GM08714 (cell line): Measurements from ENCODE around the gene TMEM108.

Experiments
- H3K4me3 ChIP-seq: fragments of 200-500 bp; sonication (Bioruptor generic); 2 replicates; pipeline ENCODE4 v1.5.1; 2014; ENCODE audit warnings: mild to moderate bottlenecking, low read length, inconsistent platforms
- ZNF274 ChIP-seq: IDR thresholded peaks from 2 replicates; pipeline ENCODE4 v1.6.1; 2012; ENCODE audit warnings: mild to moderate bottlenecking, low read depth, low read length

Gene TMEM108

DNA sequence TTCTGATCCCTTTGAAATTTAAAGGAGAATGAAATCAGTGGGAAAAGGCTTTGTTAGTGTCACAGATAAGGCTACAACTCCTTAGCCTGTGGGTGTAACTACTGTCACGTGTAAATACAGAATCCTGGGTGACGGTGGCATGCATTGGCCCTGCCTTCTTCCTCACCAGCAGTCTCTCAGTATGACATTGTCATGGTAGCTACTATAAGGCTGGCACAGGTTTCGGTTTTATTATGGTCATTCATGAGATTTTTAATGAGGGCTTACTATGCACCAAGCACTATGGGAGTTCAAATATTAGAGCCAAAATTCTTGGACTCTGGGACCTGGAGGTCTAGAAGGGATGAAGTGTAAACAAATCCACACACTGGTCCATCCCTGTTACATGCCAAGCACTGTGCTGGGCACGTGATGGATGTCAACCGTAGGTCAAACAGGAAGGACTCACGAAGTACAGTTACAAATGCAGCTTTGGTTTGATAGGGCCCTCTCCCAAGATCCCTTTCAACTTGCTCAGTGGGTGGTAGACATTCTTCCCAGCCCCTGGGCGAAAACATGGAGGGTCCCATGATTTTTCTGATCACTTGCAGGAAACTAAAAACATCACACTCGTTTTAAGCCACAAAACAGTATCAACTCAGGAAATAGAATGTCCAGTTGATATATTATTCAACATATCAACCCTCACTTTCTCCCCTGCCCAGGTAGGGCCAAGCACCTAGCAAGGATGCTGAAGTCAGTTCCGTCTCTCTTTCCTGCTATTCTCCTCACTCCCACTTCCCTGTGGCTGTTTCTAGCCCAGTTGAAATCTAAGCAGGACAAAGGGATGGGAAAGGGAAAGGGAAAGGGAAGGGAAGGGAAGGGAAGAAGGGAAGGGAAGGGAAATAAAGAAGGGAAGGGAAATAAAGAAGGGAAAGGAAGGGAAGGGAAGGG lies 387.0 kb downstream of the TMEM108 start:
- H3K4me3 ChIP-seq: no peak overlapping the region
- TF ChIP-seq ZNF274: no peak

DNA sequence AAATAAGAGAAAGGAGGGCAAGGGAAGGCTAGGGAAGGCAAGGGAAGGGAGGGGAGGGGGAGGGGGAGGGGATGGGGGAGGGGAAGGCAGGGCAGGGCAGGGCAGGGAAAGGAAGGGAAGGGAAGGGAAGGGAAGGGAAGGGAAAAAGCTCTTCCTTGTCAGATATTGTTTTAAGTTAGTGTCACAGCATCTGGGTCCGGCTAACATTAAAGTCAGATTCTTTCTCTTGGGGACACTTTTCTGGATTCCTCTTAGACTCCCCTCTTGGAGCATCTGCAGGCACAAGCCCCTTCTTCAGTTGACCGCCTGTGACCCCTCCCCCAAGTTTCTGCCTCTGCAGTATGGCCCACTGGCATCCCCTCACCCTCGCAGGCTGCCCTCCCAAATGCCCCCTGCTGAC lies 387.7 kb downstream of the TMEM108 start:
- no peak overlapping the region for H3K4me3 ChIP-seq
- no peak for TF ChIP-seq ZNF274

DNA sequence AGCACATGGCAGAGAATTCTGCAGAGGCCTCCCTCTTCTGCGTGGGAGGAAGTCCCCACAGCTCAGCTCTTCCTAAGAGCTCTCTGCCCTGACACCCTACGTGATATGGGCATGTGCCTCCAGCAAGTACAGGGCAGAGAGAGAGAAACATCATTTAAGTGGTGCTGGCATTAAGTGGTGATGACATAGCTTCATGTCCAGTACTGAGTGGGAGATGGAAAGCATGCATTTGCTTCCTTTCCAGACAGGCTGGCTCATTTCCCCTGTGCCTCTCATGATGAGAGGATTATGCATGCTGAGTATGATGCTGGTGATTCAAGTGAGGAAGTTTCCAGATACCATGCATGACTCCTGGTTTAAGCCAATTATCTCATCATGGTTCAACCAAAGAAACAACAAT lies 388.5 kb downstream of the TMEM108 start:
- TF ChIP-seq ZNF274: no peak

DNA sequence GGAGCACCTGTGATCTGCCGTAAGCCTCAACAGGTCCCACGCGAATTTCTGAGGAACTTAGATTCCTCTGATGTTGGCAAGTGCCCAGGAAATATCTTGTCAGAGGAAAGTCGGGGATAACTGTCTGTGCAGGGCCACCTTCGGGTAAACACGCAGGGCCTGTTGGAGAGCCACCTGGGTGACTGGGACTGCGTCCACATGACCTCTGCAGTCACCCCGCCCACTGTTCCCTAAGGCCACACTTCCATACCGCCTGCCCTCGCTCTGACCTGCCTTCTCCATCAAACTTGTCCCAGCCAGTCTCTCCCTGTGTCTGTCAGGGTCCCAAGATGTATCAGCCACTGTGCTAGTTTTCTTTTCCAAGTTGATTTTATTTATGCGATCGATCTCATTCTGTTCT lies 390.4 kb downstream of the TMEM108 start:
- H3K4me3 ChIP-seq: no peak overlapping the region
- no peak for TF ChIP-seq ZNF274

More for the DNA sequence above, 388.5 kb downstream of the TMEM108 start:
- H3K4me3 ChIP-seq: no peak overlapping the region

DNA sequence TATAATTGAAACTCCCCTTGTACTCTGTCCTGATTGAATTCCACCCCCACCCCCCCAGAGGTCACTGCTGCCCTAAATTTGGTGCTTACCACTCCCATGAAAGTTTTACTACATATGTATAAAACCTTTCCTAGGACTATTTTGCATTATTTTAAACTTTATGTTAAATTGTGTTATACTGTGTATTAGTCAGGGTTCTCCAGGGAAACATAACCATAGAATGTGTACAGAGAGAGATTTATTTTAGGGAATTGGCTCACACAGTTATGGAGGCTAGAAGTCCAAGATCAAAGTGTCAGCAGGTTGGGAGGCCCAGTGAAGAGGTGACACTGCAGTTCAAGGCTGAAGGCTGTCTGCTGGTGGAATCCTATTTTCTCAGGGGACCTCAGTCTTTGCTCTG lies 390.9 kb downstream of the TMEM108 start:
- no peak for TF ChIP-seq ZNF274
- H3K4me3 ChIP-seq: no peak overlapping the region

DNA sequence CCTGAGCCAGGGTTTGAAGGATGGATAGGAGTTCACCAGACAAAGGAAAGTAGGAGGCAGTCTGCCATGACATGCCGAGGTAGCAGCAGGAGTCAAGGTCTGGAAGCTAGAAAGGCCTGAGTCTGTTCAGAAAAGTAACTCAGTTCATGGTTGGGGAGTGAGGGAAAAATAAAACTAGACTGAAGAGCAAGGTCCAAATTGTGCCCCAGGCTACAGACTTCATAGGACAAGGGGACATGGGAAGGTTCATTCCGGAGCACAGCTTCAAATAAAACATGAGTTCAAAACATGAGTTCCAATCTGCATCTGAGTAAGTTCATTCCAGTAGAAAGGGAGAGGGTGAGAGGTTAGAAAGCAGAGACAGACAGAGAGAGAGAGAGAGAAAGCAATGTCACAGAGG lies 401.4 kb downstream of the TMEM108 start:
- TF ChIP-seq ZNF274: no peak
- H3K4me3 ChIP-seq: no peak overlapping the region

DNA sequence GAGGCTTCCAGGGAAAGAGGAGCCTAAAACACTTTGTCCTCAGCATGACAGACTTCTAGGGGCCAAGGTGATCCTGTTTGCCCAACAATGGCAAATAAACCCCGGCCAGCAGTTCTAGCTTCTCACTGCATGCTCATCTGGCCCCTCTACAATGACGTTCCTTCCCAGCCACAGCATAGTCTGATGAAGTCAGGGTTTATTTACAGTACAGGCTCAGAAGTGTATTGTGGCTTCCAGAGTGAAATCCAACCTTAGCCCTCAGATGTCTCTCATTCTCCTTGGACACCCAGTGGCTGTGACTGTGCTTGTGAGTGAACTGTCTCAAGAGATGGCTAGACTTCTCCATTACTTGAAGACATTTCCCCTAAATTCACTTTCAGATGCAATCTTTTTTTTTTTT lies 402.5 kb downstream of the TMEM108 start:
- H3K4me3 ChIP-seq: no peak overlapping the region
- no peak for TF ChIP-seq ZNF274

DNA sequence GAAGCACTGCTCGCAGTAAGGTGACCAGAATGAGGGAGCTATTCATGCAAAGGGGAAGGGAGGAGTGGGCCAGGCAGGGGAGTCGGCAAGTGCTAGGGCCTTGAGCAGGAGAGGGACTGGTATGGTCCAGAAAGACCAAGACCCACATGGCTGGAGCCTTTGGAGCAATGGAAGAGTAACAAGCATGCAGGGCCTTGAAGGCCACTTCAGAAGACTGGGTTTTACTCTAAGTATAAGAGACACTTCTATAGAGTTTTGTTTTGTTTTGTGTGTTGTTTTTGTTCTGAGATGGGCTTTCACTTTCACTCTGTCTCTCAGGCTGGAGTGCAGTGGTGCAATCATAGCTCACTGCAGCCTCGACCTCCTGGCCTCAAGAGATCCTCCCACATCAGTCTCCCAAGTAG lies 403.7 kb downstream of the TMEM108 start:
- no peak for TF ChIP-seq ZNF274
- peak overlapping the region; percentile 48; the same call in 1 of the 2 replicates for H3K4me3 ChIP-seq

DNA sequence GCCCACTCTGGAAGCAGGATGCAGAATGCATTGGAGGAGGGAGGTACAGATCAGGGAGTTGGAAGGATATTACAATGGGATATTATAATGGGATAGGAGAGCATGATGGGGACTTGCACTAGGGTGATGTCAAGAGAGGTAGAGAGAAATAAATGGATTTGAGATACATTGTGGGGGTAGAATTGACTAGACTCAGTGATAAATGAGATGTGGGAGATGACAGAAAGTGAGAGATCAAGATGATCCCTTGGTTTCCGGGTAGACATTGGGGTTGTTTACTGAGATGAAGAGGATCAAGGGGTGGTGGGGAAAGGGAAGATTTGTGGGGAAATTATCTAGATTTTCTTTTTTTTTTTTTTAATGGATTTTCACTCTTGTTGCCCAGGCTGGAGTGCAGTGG lies 404.3 kb downstream of the TMEM108 start:
- no peak for TF ChIP-seq ZNF274
- H3K4me3 ChIP-seq: no peak overlapping the region

DNA sequence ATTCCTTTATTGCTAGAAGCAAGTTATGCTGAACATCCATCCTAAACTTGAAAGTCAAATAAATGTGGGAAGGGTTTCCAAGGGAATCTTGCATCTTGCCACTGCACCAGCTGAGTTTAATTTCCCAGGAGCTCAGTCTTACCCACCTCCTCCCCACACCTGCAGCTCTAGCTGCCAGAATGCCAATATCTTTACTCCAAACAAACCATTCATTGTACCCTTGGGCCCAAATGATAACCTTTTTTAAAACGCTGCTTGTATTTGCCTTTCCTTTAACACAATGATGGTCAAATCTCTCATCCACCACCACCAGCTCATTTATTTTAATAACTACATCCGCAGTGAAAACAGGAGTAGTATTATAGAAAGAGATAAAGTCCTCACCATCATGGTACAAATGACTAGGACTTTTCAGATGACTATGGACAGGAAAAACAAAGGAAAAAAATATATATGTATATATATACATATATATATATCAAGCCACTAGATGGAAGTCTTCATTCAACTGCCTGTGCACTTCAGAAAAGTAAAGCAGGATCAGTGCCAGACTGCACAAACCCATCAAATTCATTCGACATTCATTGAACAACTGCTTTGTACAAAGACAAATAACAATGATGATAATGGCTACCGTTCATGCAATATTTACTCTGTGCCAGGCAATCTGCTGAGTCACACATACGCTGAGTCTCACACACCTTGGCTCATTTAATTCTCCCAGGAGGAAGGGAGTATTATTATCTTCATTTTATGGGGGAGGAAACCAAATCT lies 405.6 kb downstream of the TMEM108 start:
- no peak for TF ChIP-seq ZNF274
- H3K4me3 ChIP-seq: no peak overlapping the region

DNA sequence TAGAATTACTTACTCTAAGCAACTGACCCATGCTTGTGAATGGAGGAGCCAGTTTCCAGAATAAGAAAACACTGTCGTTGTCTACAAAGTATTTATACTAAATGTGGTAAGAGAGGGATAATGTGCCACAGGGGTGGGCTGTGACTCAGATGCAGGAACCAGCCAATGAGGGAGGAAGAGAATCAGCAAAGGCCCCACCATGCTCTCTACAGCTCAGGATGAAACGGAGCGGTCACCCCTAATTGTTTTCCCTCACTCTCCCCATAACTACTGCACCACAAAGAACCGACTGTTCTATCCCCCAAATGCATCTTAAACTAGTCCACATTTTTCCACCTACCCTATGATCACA lies 406.2 kb downstream of the TMEM108 start:
- TF ChIP-seq ZNF274: no peak

DNA sequence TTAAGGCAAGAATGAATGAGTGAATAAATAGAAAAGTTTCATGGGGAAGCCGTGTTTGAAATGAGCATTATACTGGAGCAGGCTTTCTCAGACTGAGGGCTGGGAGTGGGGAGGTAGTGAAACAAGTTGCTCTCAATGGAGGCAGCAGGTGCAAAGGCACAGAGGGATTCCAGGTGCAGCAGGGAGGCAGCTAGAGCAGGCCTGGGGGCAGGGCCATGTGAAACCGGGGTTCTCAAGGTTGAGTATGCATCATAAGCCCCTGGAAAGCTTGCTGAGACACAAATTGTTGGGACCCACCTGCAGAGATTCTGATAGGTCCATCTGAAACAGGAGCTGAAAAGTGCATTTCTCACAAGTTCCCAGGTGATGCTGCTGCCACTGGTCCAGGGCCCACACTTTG lies 406.9 kb downstream of the TMEM108 start:
- no peak for TF ChIP-seq ZNF274
- no peak overlapping the region for H3K4me3 ChIP-seq

More for the DNA sequence above, 406.2 kb downstream of the TMEM108 start:
- no peak overlapping the region for H3K4me3 ChIP-seq
